Adipocyte (in vitro differentiated cells): ENCODE results near the gene DNMBP.
"Not testable (repeated sequence)": the region's sequence is repeated elsewhere in the genome, so short reads cannot be mapped to it uniquely, and the experiment has no call there.

Source experiments
- DNase-seq: peaks from one replicate; pipeline ENCODE4 v3.0.0-alpha.2; 2015; ENCODE audit warnings: low read depth
- H3K27me3 ChIP-seq: replicated peaks from 2 replicates; pipeline ENCODE4 v1.7.0; 2013; ENCODE audit warnings: mild to moderate bottlenecking, low read length, moderate library complexity; ENCODE audit not compliant: control insufficient read depth, insufficient read depth
- H3K36me3 ChIP-seq: 2 replicates; pipeline ENCODE4 v1.7.0; 2013; ENCODE audit warnings: low read length, mild to moderate bottlenecking, moderate library complexity; ENCODE audit not compliant: control insufficient read depth, insufficient read depth, severe bottlenecking
- H3K4me1 ChIP-seq: 2 replicates; pipeline ENCODE4 v1.7.0; 2013; ENCODE audit warnings: mild to moderate bottlenecking, low read length, moderate library complexity; ENCODE audit not compliant: control insufficient read depth, insufficient read depth
- H3K4me3 ChIP-seq: 2 replicates; pipeline ENCODE4 v1.7.0; 2013; ENCODE audit warnings: mild to moderate bottlenecking, low read length, moderate library complexity
- H3K9ac ChIP-seq: 2 replicates; pipeline ENCODE4 v1.7.0; 2013; ENCODE audit warnings: mild to moderate bottlenecking, low read length, moderate library complexity
- H3K9me3 ChIP-seq: 2 replicates; pipeline ENCODE4 v1.7.0; 2013; ENCODE audit warnings: mild to moderate bottlenecking, low read length, moderate library complexity; ENCODE audit not compliant: control insufficient read depth

Gene DNMBP

GRCh38 chr10:99998889-99999288, 10.9 kb downstream of the DNMBP start:
- H3K27me3 ChIP-seq = no peaks in the 10 kb centered on the region
- H3K9ac ChIP-seq = no peak overlapping the region
- no peak for DNase-seq
- no peaks in the 10 kb centered on the region for H3K9me3 ChIP-seq
- H3K4me3 ChIP-seq = no peak overlapping the region
- H3K36me3 ChIP-seq = peaks cover 29% of the 10 kb centered on the region
- peaks cover 63% of the 10 kb centered on the region for H3K4me1 ChIP-seq

DNA sequence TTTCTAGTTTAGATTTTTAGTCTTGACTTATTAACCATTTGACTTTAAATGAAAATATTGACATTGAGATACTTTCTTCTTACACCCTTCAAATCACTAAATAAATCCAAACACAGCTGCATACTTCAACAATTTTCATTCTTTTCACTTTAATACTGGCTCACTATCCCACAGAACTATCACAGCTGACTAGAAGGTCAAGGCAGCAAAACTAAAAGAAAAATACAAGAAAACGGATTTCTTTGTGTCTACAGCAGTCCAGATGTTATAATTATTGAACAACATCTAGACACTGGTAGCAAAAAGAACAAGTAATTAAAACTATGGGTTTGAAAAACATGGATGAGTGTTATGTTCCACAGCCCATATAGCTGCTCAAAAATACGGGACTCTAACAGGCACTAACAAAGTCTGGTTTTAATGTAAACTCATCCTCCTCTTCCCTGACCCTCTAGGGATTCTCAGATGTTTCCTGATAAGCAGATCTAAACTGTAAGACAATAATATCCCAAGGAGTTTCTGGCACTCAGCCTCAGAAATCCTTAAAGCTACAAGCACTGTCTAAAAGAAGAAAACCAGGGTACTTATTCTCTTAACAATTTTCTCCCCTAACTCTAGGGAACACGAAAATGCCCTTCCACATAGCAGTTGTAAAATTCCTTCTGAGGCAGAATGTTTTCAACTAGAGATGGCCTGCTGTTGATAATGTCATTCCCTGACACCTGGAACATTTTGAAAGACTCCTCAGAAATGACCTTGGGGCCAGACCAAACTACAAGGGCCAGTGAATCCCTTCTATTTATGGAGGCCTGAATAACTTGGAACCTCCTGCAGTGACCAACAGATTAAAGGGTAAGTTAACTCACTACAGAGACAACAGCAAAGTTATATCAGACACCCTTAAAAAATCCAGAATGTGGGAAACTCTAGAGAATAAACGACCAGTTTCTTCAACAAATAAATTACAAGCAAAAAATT, 12.8 kb downstream of the DNMBP start:
- H3K27me3 ChIP-seq = no peaks in the 10 kb centered on the region
- no peaks in the 10 kb centered on the region for H3K9me3 ChIP-seq
- peaks cover 33% of the 10 kb centered on the region for H3K36me3 ChIP-seq
- H3K4me3 ChIP-seq = peak overlapping the region; percentile 57
- H3K4me1 ChIP-seq = peaks cover 56% of the 10 kb centered on the region
- peak; percentile 59 for DNase-seq
- H3K9ac ChIP-seq = peak overlapping the region; percentile 55

GRCh38 chr10:99995713-99996112, 14.0 kb downstream of the DNMBP start:
- Histone ChIP-seq H3K36me3 (peaks cover 36% of the 10 kb centered on the region), H3K9me3 (no peaks in the 10 kb centered on the region), H3K4me1 (peaks cover 48% of the 10 kb centered on the region), H3K9ac (no peak overlapping the region), H3K27me3 (no peaks in the 10 kb centered on the region), H3K4me3 (no peak overlapping the region)
- DNase-seq = no peak

DNA sequence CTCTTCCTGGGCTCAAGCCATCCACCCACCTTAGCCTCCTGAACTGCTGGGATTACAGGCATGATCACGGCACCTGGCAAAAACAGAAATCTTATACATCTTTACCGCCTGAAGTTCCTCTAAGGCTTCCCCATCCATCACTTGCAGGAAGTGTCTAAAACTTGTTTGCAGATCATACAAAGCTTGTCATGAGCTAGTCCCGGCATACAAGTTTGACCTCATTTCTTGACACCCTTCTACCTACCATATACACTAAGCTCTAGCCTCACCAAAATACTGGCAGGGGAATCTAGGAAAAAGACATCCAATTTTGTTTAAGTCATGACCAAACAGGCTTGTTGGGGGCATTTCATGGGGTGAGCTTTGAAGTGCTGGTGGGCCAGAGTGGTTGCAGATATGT, 14.5 kb downstream of the DNMBP start:
- Histone ChIP-seq H3K9me3 (no peaks in the 10 kb centered on the region), H3K4me3 (no peak overlapping the region), H3K9ac (no peak overlapping the region), H3K36me3 (peaks cover 33% of the 10 kb centered on the region), H3K4me1 (peaks cover 46% of the 10 kb centered on the region), H3K27me3 (no peaks in the 10 kb centered on the region)
- no peak for DNase-seq

- no peak overlapping the region for H3K4me3 ChIP-seq
- H3K36me3 ChIP-seq = peaks cover 28% of the 10 kb centered on the region
- no peaks in the 10 kb centered on the region for H3K27me3 ChIP-seq
- H3K9me3 ChIP-seq = no peaks in the 10 kb centered on the region
- DNase-seq = no peak
- no peak overlapping the region for H3K9ac ChIP-seq
- peaks cover 43% of the 10 kb centered on the region for H3K4me1 ChIP-seq
These were observed 14.9 kb downstream of the DNMBP start for GRCh38 chr10:99994801-99995200.

DNA sequence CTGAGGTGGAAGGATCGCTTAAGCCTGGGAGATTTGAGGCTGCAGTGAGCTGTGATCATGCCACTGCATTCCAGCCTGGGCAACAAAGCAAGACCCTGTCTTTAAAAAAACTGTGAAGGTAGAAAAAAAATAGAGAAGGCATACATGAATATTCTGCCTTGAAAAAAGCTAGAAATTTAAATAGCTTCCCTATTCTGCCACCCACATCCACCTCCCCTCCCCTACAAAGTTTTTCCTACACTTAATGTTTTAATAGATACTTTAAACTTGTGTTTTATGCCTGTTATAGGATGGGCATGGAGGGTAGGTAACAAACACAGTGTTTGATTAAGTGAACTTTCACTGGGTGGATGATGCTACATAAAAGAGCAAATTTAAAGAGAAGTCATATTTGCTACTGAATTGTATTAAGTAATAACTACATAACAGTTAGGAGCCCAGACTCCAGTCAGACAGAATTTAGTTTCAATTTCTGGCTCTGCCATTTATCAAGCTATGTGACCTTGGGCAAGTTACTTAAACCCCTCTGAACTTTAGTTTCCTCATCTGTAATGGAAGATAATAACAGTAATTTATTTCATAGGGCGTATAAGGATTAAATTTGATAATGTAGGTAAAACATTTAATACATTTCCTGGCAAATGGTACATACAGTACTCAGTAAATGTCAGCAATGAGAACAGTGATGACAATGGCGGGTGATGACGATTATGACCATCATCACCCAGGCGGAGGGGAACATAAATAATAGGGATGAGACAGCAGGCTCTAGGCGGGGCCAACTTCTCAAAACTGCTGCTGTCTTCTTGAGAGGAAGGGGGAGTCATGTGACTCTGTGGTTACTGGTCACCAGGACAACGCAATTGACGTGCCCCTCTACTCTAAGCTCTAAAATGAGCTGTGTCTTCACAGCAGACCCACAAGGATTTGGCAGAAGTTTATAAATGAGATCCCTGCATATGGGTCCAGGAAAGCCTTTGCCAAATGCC, 15.8 kb downstream of the DNMBP start:
- DNase-seq = peak; percentile 86
- no peaks in the 10 kb centered on the region for H3K27me3 ChIP-seq
- H3K4me1 ChIP-seq = peaks cover 40% of the 10 kb centered on the region
- H3K9me3 ChIP-seq = no peaks in the 10 kb centered on the region
- peak overlapping the region; percentile 38 for H3K4me3 ChIP-seq
- H3K36me3 ChIP-seq = peaks cover 24% of the 10 kb centered on the region
- no peak overlapping the region for H3K9ac ChIP-seq

DNA sequence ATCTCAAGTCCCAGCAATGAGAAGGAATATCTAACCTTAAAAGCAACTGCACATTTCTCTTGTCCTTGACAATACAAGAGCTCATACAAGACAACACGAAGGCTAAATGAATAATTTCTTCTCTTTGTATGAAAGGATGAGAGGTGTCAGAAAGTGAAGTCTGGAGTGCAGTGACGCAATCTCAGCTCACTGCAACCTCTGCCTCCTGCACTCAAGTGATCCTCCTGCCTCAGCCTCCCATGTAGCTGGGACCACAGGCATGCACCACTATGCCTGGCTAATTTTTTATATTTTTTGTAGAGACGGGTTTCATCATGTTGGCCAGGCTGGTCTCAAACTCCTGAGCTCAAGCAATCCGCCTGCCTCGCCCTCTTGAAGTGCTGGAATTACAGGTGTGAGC, 24.1 kb downstream of the DNMBP start:
- Histone ChIP-seq H3K4me1 (peaks cover 39% of the 10 kb centered on the region), H3K36me3 (peaks cover 23% of the 10 kb centered on the region)
- not testable (repeated sequence) for H3K9me3 ChIP-seq, DNase-seq, H3K27me3 ChIP-seq, H3K9ac ChIP-seq, H3K4me3 ChIP-seq

DNA sequence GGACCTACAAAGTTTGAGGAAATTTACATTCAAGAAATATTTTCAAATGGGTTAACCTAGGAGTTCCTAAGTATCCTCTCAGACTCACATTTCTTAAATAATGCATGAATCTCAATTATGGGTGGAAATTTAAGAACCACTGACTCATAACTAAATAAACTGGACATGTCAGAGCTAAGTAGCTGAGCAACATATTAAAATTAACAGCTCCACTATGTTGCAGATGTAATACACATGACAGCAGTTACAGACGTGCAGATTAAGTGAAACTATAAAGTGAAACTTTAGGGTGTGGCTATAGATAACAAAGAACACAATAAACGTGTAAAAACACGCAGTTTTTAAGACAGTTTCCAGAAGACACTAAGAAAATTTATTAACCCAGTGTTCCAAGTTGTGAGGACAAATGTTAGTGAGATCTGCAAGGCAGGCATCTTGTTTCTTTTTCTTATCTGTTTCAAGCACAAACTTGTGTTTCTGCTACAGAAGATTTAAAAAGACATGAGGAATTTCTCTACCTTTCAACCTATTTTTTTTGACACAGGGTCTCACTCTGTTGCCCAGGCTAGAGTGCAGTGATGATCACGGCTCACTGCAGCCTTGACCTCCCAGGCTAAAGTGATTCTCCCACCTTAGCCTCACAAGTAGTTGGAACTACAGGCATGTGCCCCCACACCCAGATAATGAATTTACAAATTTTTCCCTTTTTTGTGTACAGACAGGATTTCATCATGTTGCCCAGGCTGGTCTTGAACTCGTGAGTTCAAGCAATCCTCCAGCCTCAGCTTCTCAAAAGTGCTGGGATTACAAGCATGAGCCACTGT, 25.3 kb downstream of the DNMBP start:
- H3K36me3 ChIP-seq = peaks cover 23% of the 10 kb centered on the region

DNA sequence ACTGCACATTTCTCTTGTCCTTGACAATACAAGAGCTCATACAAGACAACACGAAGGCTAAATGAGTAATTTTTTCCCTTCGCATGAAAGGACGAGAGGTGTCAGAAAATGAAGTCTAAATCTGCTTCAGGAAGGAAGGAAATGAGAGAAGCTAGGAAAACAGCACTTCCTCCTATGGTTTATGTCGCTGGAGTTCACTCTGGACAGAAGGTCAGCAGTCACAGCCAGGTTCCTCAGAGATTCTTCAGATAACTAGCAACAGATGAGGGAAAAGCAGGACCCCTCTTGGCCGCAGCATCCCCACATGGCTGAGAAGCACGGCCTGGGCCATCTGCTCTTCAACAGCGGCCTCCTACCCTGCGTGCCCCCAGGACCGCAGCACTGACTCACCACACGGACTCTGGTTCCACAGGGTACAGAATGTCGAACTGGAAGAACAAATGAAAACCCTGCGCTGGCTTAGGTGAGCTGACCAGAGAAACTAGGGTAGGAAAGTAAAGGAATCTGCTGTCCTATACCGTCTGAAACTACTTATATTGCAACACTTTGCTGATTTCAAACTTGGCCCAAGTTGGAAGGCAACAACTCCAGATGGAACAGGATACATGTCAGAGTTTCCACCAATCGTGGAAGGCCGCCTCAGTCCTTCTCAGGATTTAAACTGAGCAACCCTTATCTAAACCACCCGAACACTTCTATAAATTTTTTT, 26.3 kb downstream of the DNMBP start:
- peak overlapping the region; percentile 54 for H3K4me3 ChIP-seq

More for the DNA sequence above, 25.3 kb downstream of the DNMBP start:
- peaks cover 51% of the 10 kb centered on the region for H3K4me1 ChIP-seq
- peak overlapping the region; percentile 54 for H3K4me3 ChIP-seq
- H3K9me3 ChIP-seq = no peaks in the 10 kb centered on the region
- DNase-seq = peak; percentile 52
- no peaks in the 10 kb centered on the region for H3K27me3 ChIP-seq
- H3K9ac ChIP-seq = peak overlapping the region; percentile 65

DNA sequence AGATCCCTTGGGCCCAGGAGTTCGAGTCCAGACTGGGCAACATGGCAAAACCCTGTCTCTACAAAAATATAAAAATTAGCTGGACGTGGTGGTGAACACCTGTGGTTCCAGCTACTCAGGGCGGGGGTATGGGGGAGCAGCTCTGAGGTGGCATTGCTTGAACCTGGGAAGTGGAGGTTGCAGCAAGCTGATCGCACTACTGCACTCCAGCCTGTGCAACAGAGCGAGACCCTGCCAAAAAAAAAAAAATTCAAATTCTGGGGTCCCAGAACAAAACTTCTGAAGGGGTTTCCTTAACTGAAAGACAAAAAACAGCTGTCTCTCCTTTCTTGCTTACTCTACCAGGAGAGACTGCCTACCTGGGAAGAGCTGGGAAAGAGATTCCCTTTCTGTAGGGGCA, 27.0 kb downstream of the DNMBP start:
- peak overlapping the region; percentile 54 for H3K4me3 ChIP-seq
- peaks cover 68% of the 10 kb centered on the region for H3K4me1 ChIP-seq
- H3K9ac ChIP-seq = peak overlapping the region; percentile 65
- no peak for DNase-seq
- H3K36me3 ChIP-seq = peaks cover 15% of the 10 kb centered on the region
- no peaks in the 10 kb centered on the region for H3K9me3 ChIP-seq
- H3K27me3 ChIP-seq = no peaks in the 10 kb centered on the region

More for the DNA sequence above, 26.3 kb downstream of the DNMBP start:
- H3K4me1 ChIP-seq = peaks cover 61% of the 10 kb centered on the region
- H3K36me3 ChIP-seq = peaks cover 17% of the 10 kb centered on the region
- H3K9ac ChIP-seq = peak overlapping the region; percentile 65
- H3K27me3 ChIP-seq = no peaks in the 10 kb centered on the region
- H3K9me3 ChIP-seq = no peaks in the 10 kb centered on the region
- peak; percentile 90 for DNase-seq
